HG02973 (cell line): ENCODE measurements around the gene ACOT11.

ENCODE experiments used
- ATAC-seq: cut with Tn5 transposase; IDR thresholded peaks from one replicate; pipeline ENCODE4 v1.9.1; 2021; ENCODE audit warnings: moderate library complexity; ENCODE audit not compliant: unreplicated experiment

Gene ACOT11

DNA sequence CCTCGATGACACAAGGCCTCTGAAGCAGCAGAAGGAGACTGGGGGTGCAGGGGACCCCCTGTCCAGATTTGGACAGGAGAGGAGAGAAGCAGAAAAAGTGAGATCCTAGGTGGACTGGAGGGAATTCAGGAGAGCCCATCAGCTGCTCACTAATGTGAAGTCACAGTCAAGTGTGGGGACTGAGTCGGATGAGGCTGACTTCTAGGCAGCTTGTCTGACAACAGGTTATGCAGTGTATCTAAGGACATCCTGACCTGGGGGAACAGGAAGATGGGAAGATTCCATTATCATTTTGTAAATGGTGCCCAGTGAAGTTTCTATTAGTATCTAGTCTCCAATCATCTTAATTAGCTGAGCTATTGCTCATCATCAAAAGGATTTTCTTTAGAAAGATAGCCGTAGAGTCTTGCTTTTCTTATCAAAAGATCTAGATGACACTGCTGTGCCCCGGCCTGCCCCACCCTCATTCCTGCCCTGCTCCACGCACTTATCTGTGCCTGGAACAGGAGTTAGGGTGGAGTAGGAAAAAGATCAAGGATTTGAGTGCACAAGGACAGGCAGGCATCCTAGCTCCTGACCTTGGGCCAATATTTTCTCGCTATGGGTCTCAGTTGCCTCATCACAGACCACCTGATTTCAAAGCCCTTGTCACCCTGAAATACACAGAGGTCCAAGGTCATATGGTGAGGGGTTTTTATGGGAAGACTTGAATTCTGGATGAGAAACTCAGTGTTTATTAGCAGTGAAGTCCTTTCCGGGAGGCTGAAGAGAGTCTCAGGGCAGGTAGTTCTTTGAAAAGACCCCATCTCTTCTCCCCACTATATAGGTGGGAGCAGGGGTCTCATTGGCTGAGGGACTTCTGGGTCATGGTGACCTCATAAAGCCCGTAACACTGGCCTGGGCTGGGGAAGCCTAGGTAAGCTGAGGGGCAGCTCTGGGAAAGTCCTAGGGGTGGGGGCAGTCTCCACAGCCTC is 93.1 kb downstream of the ACOT11 start, which contains the start of gene MROH7:
MROH7 (plus strand) TSS at position 924 of the 974 bp plus-strand sequence. CDS start 11,141 bp downstream, outside the sequence.
- no peak for ATAC-seq

DNA sequence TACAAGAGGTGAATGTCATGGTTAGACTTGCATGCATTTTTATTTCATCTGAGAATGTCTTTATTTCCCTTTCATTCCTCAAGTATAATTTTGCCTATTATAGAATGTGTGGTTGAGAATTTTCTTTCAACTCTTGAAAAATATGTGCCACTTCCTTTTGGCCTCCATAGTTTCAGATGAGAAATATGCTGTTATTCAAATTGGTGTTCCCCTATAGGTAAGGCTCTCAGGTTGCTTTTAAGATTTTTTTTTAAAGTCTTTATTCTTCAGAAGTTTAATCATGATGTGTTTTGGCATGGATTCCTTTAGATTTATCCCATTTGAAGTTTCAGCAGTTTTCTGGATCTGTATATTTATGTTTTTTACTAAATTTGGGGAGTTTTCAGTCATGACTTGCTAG is 95.7 kb downstream of the ACOT11 start:
- no peak for ATAC-seq

DNA sequence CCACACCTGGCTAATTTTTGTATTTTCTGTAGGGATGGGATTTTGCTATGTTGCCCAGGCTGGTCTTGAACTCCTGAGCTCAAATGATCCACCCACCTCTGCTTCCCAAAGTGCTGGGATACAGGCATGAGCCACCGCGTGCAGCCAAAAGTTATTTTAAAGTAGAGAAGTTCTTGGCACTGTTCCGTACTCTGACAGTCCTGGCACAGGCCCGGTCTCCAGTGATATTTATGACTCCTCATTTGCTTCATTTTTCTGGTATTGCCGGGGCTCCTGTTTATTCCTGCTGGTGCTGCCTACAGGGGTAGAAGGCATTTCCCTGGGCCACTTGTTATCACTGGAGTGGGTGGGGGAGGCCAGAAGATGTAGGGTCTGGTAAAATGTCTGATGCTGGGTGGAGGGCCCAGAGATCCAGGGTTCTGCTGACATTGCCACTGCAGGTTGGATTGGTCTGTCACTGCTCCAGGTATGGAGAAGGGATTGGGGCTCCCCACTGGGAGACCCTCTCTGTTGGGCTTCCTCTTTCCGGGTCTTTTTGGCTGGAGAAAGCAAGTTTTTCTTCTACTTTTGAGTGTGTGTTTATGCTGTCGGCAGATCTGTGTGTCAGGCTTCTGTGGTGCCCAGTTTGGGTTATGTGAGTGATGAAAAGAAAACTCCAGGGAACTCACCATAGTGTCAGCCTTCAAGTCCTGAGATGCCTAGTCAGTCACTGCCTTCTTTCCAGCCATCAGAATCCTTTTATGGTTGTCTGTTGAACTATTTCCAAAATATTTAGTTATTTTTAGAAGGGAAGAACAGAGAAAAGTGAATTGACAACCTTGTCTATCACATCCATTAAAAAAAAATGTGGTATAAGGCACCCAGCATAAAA is 98.0 kb downstream of the ACOT11 start:
- ATAC-seq, result no peak

DNA sequence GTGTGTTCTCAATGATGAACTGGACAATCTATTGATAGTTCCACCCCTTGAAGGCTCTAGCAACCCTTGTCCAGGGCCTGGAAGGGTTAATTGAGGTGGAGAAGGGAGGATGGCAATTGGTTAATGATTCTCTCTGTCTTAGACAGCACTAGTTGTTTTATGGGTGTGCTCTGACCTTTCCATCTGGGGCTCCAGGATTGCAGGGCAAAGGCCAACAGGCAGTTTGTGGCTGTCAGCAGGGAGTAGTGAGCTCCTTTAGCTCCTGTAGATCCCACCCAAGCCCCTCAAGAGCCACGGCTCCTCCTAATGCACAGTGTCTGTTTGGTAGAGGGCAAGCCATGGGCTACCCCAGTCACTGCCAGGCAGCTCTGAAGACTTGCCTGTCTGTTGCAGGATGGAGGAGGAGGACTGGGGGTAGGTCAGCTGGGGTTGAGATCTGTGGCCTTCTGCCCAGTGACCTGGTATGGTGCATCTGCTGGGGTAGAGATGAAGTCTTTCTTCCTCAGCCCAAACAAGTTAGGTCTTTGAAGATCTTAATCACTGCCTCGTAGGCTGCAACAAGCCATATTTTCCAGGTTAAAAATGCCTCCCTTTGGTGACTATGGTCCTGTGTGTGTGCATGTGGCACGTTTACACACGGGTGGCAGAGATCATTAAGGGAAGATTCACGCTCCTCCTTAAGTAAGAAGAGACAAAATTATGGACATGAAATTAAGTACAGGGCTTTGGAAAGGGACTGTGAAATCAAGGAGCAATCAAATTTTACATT is 101.3 kb downstream of the ACOT11 start:
- no peak for ATAC-seq

DNA sequence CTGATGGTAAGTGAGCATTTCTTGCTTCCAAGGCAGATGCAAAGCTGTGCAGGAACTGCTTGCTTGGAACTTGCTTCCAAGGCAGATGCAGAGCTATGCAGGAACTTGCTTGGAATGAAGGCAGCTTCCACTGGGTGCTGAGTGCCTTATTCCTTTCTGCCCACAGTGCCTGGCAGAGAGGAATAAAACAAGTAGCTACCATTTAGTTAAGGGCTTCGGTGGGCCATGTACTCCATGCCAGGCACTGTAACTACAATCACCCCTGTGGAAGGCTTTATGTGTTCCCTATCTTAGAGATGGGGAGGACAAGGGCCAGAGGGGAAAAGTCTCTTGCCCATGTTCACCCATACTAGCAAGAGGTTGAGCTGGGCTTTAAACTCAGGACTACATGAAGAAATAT is 101.9 kb downstream of the ACOT11 start:
- ATAC-seq, result no peak

- ATAC-seq, result no peak
Measured at GRCh38 chr1:54650417-54650816, 102.4 kb downstream of the ACOT11 start.

DNA sequence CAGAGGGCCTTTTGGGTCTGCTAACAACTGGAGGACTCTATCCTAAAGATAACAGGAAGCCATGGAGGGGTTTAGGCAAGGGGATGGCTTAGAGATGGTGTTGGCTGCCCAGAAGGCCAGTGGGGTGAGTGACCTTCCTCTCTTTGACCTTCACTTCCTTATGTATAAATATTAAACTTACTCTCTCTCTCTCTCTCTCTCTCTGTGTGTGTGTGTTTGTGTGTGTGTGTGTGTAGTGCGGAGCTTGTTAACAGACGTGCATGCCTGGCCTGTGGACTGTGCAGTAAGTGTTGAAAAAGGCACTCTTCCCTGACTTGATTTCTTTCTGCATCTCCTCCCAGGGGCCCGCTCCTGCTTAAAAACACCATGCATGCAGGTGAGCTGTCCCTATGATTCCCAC is 103.6 kb downstream of the ACOT11 start:
- ATAC-seq, result no peak

GRCh38 chr1:54652168-54652567 is 104.1 kb downstream of the ACOT11 start:
- no peak for ATAC-seq

DNA sequence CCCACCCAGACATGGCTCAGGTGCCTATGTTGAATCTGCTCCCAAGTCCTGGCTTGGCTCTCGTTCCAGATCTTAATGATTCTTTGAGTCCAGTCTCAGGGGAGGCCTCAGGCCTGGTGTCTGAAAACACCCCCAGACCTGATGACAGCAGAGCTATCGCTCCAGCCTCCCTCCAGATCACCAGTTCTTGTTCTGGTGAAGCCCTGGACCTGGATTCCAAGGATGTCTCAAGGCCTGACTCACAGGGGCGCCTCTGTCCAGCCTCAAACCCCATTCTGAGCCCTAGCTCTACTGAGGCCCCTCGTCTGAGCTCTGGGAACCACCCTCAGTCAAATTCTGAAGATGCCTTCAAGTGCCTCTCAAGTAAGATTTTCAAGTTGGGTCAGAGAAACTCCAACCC is 105.0 kb downstream of the ACOT11 start:
- no peak for ATAC-seq

DNA sequence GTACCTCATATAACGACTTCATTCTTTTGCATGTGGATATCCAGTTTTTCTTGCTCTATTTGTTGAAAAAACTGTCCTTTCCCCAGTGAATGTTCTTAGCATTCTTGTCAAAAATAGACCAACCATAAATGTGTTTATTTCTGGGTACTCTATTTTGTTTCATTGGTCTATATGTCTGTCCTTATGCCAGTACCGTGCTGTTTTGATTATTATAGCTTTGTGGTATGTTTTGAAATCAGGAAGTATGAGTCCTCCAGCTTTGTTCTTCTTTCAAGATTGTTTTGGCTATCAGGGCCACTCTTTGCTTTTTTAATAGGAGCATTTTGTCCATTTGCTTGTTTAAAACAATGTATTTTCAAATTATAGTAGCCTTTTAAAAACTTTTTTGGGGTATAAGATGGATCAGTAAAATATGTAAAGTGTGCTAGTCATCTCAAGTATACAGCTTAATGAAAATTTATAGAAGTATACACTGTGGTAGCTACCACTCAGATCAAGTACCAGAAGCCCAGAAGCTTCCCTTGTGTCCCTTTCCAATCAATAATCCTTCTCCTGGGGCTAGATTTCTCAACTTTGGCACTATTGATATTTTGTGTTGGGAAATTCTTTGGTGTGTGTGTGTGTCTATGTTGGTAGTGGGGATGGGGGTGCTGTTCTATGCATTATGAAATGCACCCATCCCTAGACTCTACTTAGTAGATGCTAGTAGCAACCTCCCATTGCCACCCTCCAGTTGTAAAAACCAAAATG is 110.3 kb downstream of the ACOT11 start:
- no peak for ATAC-seq
